Tibial artery (tissue), 4 donors: ENCODE data around the gene FAM171A1.

Source experiments
- DNase-seq, 2 donors: peaks; one replicate each; pipeline ENCODE4 v3.0.0-alpha.2; 2019
- H3K27ac ChIP-seq, 2 donors: fragments of 200-600 bp; sonication (generic) in 1 of 2; 1 replicate in 1 of 2; 2 replicates in 1 of 2; pipeline ENCODE4 v1.5.1; 2018 to 2019; ENCODE audit warnings: mild to moderate bottlenecking in 1 of 2
- H3K27me3 ChIP-seq, 2 donors: fragments of 200-600 bp; sonication (generic) in 1 of 2; one replicate each; pipeline versions ENCODE4 v1.5.1 to v1.6.0; 2016 to 2019
- H3K36me3 ChIP-seq, 3 donors: fragments of 200-600 bp; sonication (generic) in 2 of 3; one replicate each; pipeline ENCODE4 v1.5.1; 2016 to 2019; ENCODE audit warnings: mild to moderate bottlenecking in 2 of 3
- H3K4me1 ChIP-seq, 4 donors: fragments of 200-600 bp; sonication (generic) in 2 of 4; 1 replicate in 3 of 4; 2 replicates in 1 of 4; pipeline ENCODE4 v1.5.1; 2016 to 2019
- H3K4me3 ChIP-seq, 2 donors: fragments of 200-600 bp; sonication (generic) in 1 of 2; 1 replicate in 1 of 2; 2 replicates in 1 of 2; pipeline ENCODE4 v1.5.1; 2018 to 2019; ENCODE audit warnings: mild to moderate bottlenecking in 2 of 2
- H3K9me3 ChIP-seq, 3 donors: fragments of 200-600 bp; sonication (generic) in 1 of 3; one replicate each; pipeline ENCODE4 v1.5.1; 2016 to 2019
- intact Hi-C: fragments of 100-400 bp; cut with DNase I; formaldehyde crosslinking; loops from one replicate; pipeline ENCODE4 v1.15.0; 2023; ENCODE audit warnings: low total_unique reads
- TF ChIP-seq, protein P1 (sequence below), 2 experiments: fragments of 200-600 bp in 1 of 2; fragments of 450-650 bp in 1 of 2; IDR thresholded peaks; one replicate each; pipeline ENCODE4 v1.5.1; 2017 to 2019; ENCODE audit warnings: antibody characterized with exemption in 2 of 2, mild to moderate bottlenecking in 1 of 2, moderate library complexity in 1 of 2

The FAM171A1 gene

DNA sequence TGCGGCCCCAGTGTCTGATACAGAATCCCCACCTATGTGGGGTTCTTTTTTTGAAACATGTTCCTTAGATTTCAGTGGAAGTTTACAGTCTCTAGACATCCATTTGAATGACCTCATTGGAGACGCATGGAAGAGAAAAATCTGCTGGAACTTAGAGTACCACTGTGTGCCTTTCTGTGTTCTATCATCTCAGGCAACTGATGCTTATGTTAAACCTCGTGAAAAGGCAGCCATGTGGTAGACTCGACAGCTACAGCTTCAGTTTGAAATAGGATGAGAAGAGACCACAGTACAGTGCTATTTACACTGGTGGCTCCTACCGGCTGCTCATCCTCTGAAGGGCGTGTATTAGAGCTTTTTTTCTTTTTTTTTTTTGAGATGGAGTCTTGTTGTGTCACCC lies 74.4 kb downstream of the FAM171A1 start:
- TF ChIP-seq, protein P1, sequence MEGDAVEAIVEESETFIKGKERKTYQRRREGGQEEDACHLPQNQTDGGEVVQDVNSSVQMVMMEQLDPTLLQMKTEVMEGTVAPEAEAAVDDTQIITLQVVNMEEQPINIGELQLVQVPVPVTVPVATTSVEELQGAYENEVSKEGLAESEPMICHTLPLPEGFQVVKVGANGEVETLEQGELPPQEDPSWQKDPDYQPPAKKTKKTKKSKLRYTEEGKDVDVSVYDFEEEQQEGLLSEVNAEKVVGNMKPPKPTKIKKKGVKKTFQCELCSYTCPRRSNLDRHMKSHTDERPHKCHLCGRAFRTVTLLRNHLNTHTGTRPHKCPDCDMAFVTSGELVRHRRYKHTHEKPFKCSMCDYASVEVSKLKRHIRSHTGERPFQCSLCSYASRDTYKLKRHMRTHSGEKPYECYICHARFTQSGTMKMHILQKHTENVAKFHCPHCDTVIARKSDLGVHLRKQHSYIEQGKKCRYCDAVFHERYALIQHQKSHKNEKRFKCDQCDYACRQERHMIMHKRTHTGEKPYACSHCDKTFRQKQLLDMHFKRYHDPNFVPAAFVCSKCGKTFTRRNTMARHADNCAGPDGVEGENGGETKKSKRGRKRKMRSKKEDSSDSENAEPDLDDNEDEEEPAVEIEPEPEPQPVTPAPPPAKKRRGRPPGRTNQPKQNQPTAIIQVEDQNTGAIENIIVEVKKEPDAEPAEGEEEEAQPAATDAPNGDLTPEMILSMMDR (IDR thresholded peaks at IDR 0.05): no peak
- no peaks in the 10 kb centered on the region for H3K27me3 ChIP-seq
- intact Hi-C loops: no loop called here

DNA sequence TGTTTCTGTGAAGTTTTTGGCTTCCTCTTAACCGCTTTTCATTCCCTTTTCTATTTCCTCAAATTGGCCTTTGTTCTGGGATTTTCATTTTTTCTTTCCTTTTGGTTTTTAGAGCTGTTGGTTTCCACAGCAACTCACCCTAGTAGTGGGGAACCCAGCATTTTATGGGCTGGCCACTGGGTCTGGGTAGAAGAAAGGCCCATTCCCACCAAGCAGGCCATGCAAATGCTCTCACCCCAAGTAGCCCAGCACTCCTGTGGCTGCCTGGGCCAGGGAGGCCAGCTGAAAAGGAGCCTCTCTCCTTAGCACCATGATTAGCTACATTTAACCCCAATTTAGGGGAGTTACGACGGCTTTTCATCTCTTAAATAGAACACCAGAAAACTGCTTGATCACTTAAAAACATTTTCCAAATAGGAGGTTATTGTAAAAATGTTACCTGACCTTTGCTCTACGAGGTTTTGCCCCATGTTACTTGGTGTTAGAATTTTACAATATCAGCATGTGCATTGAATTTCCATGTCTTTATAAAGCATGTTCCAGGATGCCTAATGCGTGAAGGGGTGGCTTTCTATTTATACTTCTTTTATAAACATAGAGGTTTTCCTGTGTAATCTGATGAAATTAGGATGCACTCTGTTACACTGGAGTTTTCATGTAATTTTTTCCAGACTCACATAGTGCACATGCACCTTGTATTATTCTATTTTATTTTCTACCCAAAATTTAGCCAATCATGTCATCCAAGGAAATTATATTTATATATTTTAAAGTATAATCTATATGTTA lies 75.4 kb downstream of the FAM171A1 start:
- no peaks in the 10 kb centered on the region for H3K4me1 ChIP-seq
- H3K9me3 ChIP-seq: no peaks in the 10 kb centered on the region
- DNase-seq: no peak
- H3K27me3 ChIP-seq: no peaks in the 10 kb centered on the region
- H3K36me3 ChIP-seq: no peaks in the 10 kb centered on the region
- TF ChIP-seq, protein P1 (IDR thresholded peaks at IDR 0.05): no peak
- H3K4me3 ChIP-seq: no peak overlapping the region
- intact Hi-C loops: no loop called here
- no peak overlapping the region for H3K27ac ChIP-seq

More for the DNA sequence above, 74.4 kb downstream of the FAM171A1 start:
- no peak for DNase-seq
- no peaks in the 10 kb centered on the region for H3K9me3 ChIP-seq
- no peak overlapping the region for H3K4me3 ChIP-seq
- H3K4me1 ChIP-seq: no peaks in the 10 kb centered on the region
- H3K27ac ChIP-seq: no peak overlapping the region
- H3K36me3 ChIP-seq: no peaks in the 10 kb centered on the region

DNA sequence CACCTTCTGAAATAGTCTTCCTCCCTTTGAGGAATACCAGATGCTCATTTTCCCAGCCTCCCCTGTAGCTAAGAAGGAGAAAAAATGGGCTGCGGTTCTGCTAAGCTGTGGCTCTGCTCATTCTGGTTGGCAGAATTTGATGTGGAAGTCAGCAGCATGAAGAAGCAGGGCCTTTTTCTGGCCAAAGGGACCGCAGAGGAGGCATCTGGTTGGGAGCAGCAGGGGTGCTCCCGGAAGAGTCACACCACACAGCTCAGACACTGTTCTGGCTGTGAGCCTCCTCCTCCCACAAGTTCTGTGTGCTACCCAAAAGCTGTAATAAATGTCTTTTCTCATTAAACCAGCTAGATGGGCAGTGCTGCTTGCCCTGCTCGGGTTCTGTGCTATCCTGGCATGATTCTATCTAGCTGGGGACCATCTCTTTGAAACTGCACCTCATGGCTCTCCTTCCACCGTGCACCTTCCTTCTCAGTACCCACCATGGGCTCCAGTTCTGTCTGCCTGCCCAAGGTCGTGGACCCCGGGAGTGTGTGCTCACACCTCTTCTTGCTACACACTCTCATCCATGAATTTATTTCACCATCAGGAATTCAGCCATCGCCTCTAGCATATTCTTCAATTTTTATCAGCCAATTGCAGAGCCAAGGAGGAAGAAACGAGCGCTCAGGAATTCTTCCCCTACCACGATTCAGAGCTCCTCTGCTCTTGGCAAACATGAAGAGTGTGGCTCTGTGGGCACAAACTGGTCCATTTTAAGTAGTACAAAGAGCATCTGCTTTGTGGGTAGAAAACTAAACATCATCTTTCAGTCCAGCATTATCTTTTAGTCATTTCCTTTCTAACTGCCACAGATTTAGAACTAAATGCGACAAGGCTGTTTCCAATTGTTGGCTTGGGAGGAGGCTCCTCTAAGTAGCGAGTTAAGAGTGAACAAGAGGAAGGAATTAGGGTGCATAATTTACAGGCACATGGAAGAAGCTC lies 76.9 kb downstream of the FAM171A1 start:
- no peak overlapping the region for H3K27ac ChIP-seq
- intact Hi-C loops: no loop called here
- no peak for DNase-seq
- H3K4me3 ChIP-seq: no peak overlapping the region
- no peaks in the 10 kb centered on the region for H3K27me3 ChIP-seq
- no peaks in the 10 kb centered on the region for H3K36me3 ChIP-seq
- no peaks in the 10 kb centered on the region for H3K4me1 ChIP-seq
- H3K9me3 ChIP-seq: no peaks in the 10 kb centered on the region
- TF ChIP-seq, protein P1 (IDR thresholded peaks at IDR 0.05): no peak

DNA sequence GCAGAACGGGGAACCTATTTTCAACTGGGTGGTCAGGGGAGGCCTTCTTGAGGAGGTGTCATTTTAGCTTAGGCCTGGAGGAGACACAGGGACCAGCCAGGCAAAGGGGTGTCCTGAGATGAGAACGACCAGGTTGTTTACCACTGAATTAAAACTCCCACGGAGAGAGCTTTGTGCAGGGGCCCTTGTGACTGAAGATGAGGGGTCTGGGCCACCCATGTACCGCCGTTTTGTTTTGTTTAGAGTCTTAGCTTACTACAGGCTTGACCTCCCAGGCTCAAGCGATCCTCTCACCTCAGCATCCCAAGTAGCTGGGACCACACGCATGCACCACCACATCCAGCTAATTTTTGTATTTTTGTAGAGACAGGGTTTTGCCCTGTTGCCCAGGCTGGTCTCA lies 80.4 kb downstream of the FAM171A1 start:
- Histone ChIP-seq H3K4me3 (no peak overlapping the region), H3K36me3 (no peaks in the 10 kb centered on the region), H3K27ac (no peak overlapping the region), H3K27me3 (no peaks in the 10 kb centered on the region), H3K9me3 (no peaks in the 10 kb centered on the region), H3K4me1 (no peaks in the 10 kb centered on the region)
- no peak for DNase-seq
- TF ChIP-seq, protein P1 (IDR thresholded peaks at IDR 0.05): no peak
- intact Hi-C loops: no loop called here

DNA sequence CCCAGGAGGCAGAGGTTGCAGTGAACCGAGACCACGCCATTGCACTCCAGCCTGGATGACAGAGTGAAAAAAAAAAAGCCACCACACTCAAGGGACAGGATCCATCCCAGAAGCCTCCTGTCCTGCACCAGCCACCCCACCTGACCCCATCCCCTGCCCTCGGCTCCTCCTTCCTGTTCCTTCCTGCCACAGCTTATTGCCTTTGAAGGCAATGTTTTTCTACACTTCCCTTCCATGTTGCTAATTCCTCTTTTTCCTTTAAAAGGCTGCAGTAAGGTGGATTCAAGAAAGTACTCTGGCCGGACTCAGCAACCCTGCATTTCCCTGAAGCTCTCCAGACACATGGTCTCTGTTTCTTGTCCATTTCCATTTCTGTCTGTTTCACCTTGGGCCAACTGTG lies 80.9 kb downstream of the FAM171A1 start:
- no peak overlapping the region for H3K4me3 ChIP-seq
- no peaks in the 10 kb centered on the region for H3K9me3 ChIP-seq
- no peaks in the 10 kb centered on the region for H3K4me1 ChIP-seq
- TF ChIP-seq, protein P1 (IDR thresholded peaks at IDR 0.05): no peak
- H3K27me3 ChIP-seq: no peaks in the 10 kb centered on the region
- intact Hi-C loops: no loop called here
- no peak for DNase-seq
- no peak overlapping the region for H3K27ac ChIP-seq
- no peaks in the 10 kb centered on the region for H3K36me3 ChIP-seq
